Stimulated activated CD4-positive, alpha-beta T cell treated with anti-CD3 and anti-CD28 coated beads, TNF-alpha, amount 100 ng/mL, for 24 hours (primary cell): ENCODE measurements around the gene AP1S2.
A peak's percentile ranks its signal among the peaks of the same experiment; 100 is the strongest.
"Not testable (repeated sequence)": the region's sequence is repeated elsewhere in the genome, so short reads cannot be mapped to it uniquely, and the experiment has no call there.

Experiments used
- DNase-seq, 3 experiments: peaks; one replicate each; pipeline ENCODE4 v3.0.0-alpha.2; 2020; ENCODE audit warnings: low read depth in 3 of 3

Gene AP1S2

GRCh38 chrX:15854712-15855567, at the start of gene AP1S2:
AP1S2 (minus strand) TSS chrX:15854813; CDS start chrX:15852524, 2,289 bp downstream.
- DNase-seq = peak; percentile 74 to 86 (median 79)

- DNase-seq = no peak
These were observed 48.6 kb upstream of the AP1S2 start for GRCh38 chrX:15903186-15903681.

- no peak for DNase-seq
These were observed 40.7 kb upstream of the AP1S2 start for GRCh38 chrX:15895334-15895733.

GRCh38 chrX:15894724-15895123, 40.1 kb upstream of the AP1S2 start:
- no peak for DNase-seq

DNA sequence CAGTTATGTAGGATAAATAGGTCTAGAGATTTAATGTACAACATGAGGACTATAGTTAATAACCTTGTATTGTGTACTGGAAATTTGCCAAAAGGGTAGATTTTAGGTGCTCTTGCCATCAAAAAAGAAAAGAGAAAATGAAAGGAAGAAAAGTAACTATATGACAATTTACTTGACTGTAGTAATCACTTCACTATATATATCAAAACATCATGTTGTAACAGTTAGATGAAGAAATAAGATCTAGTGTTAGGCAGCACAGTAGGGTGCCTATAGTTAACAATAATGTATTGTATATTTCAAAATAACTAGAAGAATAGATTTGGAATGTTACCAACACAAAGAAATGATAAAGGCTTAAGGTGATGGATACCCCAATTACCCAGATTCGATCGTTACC, 35.9 kb upstream of the AP1S2 start:
- DNase-seq = no peak

- no peak for DNase-seq
These were observed 33.4 kb upstream of the AP1S2 start for GRCh38 chrX:15888062-15888461.

DNA sequence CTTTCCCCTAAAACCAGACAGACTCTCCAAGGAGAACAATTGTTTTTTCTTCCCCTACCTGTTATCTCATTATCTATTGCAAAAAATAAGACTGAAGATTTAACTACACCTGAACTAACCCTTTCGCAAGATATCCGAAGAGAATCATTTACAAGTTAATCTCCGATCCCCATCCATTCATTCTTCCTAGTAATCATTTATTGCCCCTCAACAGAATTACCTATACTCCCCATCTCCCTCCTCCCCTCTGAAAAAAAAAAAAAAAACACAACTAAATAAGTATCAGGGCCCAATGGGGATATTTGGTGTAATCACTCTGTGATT, 28.9 kb upstream of the AP1S2 start:
- no peak for DNase-seq

GRCh38 chrX:15882704-15883539, 28.3 kb upstream of the AP1S2 start:
- no peak for DNase-seq

DNA sequence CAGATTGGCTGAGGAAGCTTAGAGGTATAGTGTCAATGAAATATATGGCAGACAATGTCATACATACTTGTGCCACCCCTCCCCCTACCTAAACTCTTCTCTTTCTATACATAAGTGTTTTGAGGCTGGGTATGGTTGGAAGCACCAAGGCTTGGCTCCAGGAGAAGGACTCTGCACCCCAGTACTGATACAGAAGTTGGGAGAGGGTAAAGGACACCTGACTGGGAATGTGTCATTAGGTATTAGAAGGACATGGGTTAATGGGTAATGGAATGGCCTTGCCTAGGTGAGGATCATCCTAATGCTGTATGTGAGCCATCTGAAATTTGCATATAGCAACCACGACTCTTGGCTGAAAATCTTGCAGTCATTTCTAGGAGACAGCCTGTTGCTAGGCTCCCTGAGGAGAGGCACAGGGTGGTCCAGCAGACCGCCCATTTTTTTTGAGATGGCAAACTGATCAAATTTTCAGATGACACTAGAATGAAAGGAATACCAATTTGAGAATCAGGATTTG, 26.8 kb upstream of the AP1S2 start:
- no peak for DNase-seq

DNA sequence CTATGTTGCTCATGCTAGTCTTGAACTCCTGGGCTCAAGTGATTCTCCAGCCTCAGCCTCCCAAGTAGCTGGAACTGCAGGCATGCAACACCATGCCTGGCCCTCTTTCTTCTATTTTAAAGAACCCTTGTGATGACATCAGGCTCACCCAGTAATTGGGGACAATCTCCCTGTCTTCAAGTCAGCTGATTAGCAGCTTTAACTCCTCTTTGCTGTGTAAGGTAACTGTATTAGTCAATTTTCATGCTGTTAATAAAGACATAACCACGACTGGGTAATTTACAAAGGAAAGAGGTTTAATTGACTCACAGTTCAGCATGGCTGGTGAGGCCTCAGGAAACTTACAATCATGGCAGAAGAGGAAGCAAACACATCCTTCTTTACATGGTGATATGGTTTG, 23.3 kb upstream of the AP1S2 start:
- DNase-seq = not testable (repeated sequence)

GRCh38 chrX:15877380-15877779, 22.8 kb upstream of the AP1S2 start:
- no peak for DNase-seq

DNA sequence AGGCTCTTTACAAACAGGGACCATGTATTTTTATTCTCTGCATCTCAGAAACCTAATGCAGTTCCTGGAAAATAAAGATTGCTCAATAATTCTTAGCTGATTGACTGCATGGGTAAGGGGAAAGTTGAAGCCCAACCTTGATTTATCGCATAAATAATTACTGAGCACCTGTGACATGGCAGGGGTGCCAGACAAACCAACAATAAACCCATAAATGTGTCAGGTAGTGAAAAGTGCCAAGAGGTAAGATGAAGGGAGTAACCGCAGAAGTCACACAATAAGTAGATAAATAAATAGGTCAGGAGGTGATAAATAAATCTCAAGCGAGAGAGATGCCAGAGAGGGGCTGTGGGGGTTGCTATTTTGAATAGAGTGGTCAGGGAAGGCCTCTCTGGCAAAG, 20.1 kb upstream of the AP1S2 start:
- DNase-seq = no peak

- no peak for DNase-seq
These were observed 19.0 kb upstream of the AP1S2 start for GRCh38 chrX:15873566-15873965.

GRCh38 chrX:15870310-15870709, 15.7 kb upstream of the AP1S2 start:
- no peak for DNase-seq

- DNase-seq = no peak
These were observed 15.1 kb upstream of the AP1S2 start for GRCh38 chrX:15869695-15870094.

- DNase-seq = no peak
These were observed 11.5 kb upstream of the AP1S2 start for GRCh38 chrX:15866147-15866546.

DNA sequence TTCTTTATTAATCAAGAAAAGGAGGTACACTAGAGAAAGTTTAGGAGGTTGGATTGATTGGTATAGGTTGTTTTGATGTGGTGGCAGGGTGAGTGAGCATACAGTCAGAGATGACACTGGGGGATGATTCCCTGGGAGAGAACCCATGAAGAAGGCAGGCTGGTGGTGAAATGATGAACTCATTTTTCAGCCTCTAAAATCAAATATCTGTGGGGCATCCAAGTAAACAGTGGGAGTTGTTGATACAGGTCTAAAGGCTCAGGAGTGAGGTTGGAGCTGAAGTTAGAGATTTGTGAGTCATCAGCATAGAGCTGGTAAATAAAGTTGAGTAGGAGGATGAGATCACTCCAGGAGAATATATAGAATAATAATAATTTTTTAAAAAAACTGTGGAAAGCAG, 10.0 kb upstream of the AP1S2 start:
- no peak for DNase-seq

DNA sequence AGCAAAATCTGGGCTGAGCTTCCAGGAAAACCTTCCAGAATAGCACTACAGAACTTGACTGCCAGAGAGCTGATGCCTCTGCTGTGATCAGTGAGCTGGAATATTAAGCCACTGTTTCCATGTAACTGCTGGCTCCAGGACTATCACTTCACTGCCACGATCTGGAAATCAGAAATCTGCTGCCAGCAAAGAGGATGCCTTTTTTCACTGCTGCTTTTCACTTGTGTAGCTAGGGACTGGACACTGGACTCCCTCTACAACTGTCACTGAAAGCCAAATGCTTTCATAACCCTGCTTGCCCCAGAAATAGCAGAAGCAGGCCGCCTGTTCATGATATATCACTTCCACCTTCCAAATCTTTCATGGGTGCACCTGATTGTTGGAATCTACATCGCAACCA, 9.4 kb upstream of the AP1S2 start:
- DNase-seq = no peak

GRCh38 chrX:15860921-15861320, 6.3 kb upstream of the AP1S2 start:
- no peak for DNase-seq

DNA sequence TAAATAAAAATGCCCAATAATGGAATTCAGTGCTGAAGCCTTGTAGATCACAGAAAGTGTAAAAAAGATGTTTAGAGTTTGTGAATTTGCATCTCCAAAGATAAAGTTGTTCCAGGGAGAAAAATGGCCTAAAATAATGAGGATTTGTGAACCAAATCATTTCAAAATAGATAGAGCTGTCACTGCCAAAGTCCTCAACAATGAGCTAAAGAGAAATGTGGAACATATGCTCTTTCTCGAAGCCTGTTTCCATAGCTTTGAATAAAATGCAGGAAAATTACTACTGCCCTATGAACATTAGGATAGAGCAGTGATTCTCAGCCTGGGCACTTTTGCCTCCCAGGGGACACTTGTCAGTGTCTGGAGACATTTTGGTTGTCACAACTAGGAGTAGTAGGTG, 3.4 kb upstream of the AP1S2 start:
- no peak for DNase-seq

- no peak for DNase-seq
These were observed 2.0 kb upstream of the AP1S2 start for GRCh38 chrX:15856636-15857035.

- DNase-seq = no peak
These were observed 1.6 kb upstream of the AP1S2 start for GRCh38 chrX:15856222-15856587.
